HL-60 (cell line): ENCODE data around the gene ELOB.

Experiments
- POLR2AphosphoS5 ChIP-seq: IDR thresholded peaks from 2 replicates; pipeline ENCODE4 v1.6.1; 2012; ENCODE audit warnings: low read depth
- SPI1 ChIP-seq: IDR thresholded peaks from 2 replicates; pipeline ENCODE4 v1.6.1; 2012; ENCODE audit warnings: low read depth, mild to moderate bottlenecking, borderline replicate concordance
- TF ChIP-seq, protein P1 (sequence below): IDR thresholded peaks from one replicate; pipeline ENCODE4 v1.5.1; 2011; ENCODE audit warnings: low read length, control low read depth, inconsistent platforms; ENCODE audit not compliant: insufficient read depth

DNA sequence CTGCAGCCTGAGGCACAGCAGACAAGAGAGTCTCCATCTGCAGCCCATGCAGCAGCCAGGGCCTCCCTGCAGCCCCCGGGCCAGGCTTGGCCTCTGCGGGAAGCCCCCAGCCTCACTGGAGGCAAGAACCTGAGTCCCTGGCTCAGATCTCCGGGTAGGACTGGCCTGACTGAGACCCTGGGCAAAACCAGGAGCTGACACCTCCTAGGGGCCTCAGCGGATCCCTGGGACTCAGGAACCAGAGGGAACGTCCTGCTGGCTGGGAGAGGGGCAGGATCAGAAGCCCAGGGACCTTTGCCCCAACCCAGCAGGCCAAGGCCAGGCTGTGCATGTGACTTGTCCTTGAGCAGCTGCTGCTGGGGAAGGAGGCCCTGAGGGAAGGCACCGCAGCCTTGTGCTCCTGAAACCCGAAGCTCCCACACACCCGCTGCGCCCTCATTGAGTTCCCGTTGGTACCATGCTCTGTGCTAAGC, 38.3 kb upstream of the ELOB start:
- TF ChIP-seq SPI1 (no peak), POLR2AphosphoS5 (no peak)
- TF ChIP-seq, protein P1, sequence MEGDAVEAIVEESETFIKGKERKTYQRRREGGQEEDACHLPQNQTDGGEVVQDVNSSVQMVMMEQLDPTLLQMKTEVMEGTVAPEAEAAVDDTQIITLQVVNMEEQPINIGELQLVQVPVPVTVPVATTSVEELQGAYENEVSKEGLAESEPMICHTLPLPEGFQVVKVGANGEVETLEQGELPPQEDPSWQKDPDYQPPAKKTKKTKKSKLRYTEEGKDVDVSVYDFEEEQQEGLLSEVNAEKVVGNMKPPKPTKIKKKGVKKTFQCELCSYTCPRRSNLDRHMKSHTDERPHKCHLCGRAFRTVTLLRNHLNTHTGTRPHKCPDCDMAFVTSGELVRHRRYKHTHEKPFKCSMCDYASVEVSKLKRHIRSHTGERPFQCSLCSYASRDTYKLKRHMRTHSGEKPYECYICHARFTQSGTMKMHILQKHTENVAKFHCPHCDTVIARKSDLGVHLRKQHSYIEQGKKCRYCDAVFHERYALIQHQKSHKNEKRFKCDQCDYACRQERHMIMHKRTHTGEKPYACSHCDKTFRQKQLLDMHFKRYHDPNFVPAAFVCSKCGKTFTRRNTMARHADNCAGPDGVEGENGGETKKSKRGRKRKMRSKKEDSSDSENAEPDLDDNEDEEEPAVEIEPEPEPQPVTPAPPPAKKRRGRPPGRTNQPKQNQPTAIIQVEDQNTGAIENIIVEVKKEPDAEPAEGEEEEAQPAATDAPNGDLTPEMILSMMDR = no peak
